Body of pancreas (tissue), 4 donors: ENCODE results near the gene COBL. TPM values are rescaled to one million over a fixed set of nuclear protein-coding genes. Genes with fewer than 3 reads are reported as not detected.

ENCODE experiments used
- ATAC-seq: fragments of 150-250 bp; one replicate; pipeline ENCODE4 v1.9.1; 2016
- DNase-seq, 4 donors: peaks; one replicate each; pipeline ENCODE4 v3.0.0-alpha.2; 2019
- H3K27ac ChIP-seq, 4 donors: fragments of 200-600 bp; sonication (generic); 1 replicate in 3 of 4; 2 replicates in 1 of 4; pipeline versions ENCODE4 v1.5.1 to v1.6.1; 2016 to 2019; ENCODE audit warnings: mild to moderate bottlenecking in 1 of 4, mixed read lengths in 1 of 4, moderate library complexity in 1 of 4
- H3K27me3 ChIP-seq, 2 donors: fragments of 200-600 bp; sonication (generic); one replicate each; pipeline ENCODE4 v1.6.0; 2016; ENCODE audit warnings: mild to moderate bottlenecking in 1 of 2
- H3K36me3 ChIP-seq, 2 donors: fragments of 200-600 bp; sonication (generic); replicated peaks in 1 of 2; 2 replicates each; pipeline ENCODE4 v1.5.1; 2016; ENCODE audit warnings: low read depth in 2 of 2; ENCODE audit not compliant: insufficient read depth in 1 of 2
- H3K4me1 ChIP-seq: fragments of 200-600 bp; sonication (generic); one replicate; pipeline ENCODE4 v1.6.0; 2016
- H3K4me3 ChIP-seq, 2 donors: fragments of 200-600 bp; sonication (generic); 1 replicate in 1 of 2; 2 replicates in 1 of 2; pipeline ENCODE4 v1.5.1; 2016 to 2019
- H3K9me3 ChIP-seq, 3 donors: fragments of 200-600 bp; sonication (generic); 1 replicate in 2 of 3; 2 replicates in 1 of 3; pipeline ENCODE4 v1.5.1; 2016
- CTCF ChIP-seq, 7 experiments: fragments of 450-650 bp in 4 of 7; fragments of 200-600 bp in 3 of 7; sonication (generic) in 3 of 7; IDR thresholded peaks; one replicate each; pipeline ENCODE4 v1.5.1; 2016 to 2019; ENCODE audit warnings: antibody characterized with exemption in 7 of 7
- POLR2A ChIP-seq, 3 donors: fragments of 450-650 bp; IDR thresholded peaks; one replicate each; pipeline ENCODE4 v1.6.1; 2016; ENCODE audit warnings: antibody characterized with exemption in 3 of 3, mild to moderate bottlenecking in 2 of 3
- whole genome bisulfite sequencing, 2 donors: methylation state at CpG; one replicate each; pipeline ENCODE4 v1.1.5; 2017; 5-methylcytosine and 5-hydroxymethylcytosine counted together
- intact Hi-C: fragments of 100-400 bp; cut with DNase I; formaldehyde crosslinking; loops from one replicate; pipeline ENCODE4 v1.15.1; 2023
- total RNA-seq, 2 donors: library from RNA; depleted of rRNA; stranded (reverse); fragments of >200 nt; gene quantifications; one replicate each; pipeline ENCODE4 v1.1.0, GENCODE V29; 2016

The COBL gene
- total RNA-seq, 2 donors from 2014 or later: 22.3 to 25.4 TPM

- Histone ChIP-seq H3K4me1 (no peaks in the 10 kb centered on the region), H3K36me3 (no peaks in the 10 kb centered on the region), H3K27ac (no peak overlapping the region), H3K9me3 (no peaks in the 10 kb centered on the region), H3K27me3 (no peaks in the 10 kb centered on the region), H3K4me3 (no peak overlapping the region)
- intact Hi-C loops: loop anchor here (5.0 to 10.0 kb wide), 2 partner anchors 205 to 957 kb away; no protein-coding TSS in a partner anchor
- DNase-seq: no peak
- ATAC-seq: no peak
- TF ChIP-seq CTCF (IDR thresholded peaks at IDR 0.05) (no peak), POLR2A (IDR thresholded peaks at IDR 0.05) (no peak)
- 82 to 85% methylated on average over 6 of the region's 6 CpGs for WGBS, 2 donors
These were observed 154.7 kb downstream of the COBL start for GRCh38 chr7:51161937-51162336.

DNA sequence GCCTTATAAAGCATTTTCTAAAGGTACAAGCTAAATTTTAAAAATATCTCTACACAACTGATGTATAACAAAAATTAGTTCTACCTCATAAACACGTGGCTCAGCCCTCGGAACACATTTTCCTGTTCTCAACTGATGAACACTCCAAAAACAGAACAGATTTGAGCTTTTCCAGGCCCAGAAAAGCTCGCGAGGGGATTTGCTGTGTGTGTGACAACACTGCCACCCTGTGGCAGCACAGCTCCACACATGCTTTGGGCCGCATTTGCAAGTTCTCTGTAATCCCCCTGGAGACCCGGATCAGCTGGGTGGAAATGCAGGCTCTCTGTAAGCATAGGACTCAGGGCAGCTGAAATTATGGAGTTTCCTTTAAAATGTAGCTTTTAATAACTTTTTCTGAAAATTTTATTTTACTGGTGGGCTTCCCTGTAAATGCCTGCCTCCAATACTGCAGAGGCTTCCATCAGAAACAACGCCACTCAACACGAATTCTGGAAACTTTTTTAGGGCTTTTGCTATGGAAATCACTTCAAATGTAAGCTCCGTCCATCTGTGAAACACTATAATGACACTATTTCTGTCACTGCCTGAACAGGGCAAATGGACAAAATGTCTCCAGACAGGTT, 155.5 kb downstream of the COBL start:
- TF ChIP-seq CTCF (IDR thresholded peaks at IDR 0.05): peak; percentile 86 to 96 (median 92)
- TF ChIP-seq POLR2A (IDR thresholded peaks at IDR 0.05): no peak
- intact Hi-C loops: loop anchor here (5.0 to 10.0 kb wide), 2 partner anchors 206 to 956 kb away; no protein-coding TSS in a partner anchor

GRCh38 chr7:51160411-51160810, 156.2 kb downstream of the COBL start:
- no peaks in the 10 kb centered on the region for H3K36me3 ChIP-seq
- H3K27ac ChIP-seq: no peak overlapping the region
- no peaks in the 10 kb centered on the region for H3K9me3 ChIP-seq
- H3K4me3 ChIP-seq: no peak overlapping the region
- no peaks in the 10 kb centered on the region for H3K27me3 ChIP-seq
- DNase-seq: no peak
- WGBS, 2 donors: 58 to 67% methylated on average over 6 of the region's 6 CpGs
- ATAC-seq: no peak
- TF ChIP-seq POLR2A (IDR thresholded peaks at IDR 0.05): no peak
- TF ChIP-seq CTCF (IDR thresholded peaks at IDR 0.05): no peak
- H3K4me1 ChIP-seq: no peaks in the 10 kb centered on the region
- intact Hi-C loops: loop anchor here (5.0 to 10.0 kb wide), 2 partner anchors 207 to 956 kb away; no protein-coding TSS in a partner anchor

More for the DNA sequence above, 155.5 kb downstream of the COBL start:
- Histone ChIP-seq H3K27me3 (no peaks in the 10 kb centered on the region), H3K9me3 (no peaks in the 10 kb centered on the region), H3K4me1 (no peaks in the 10 kb centered on the region), H3K36me3 (no peaks in the 10 kb centered on the region), H3K27ac (no peak overlapping the region), H3K4me3 (no peak overlapping the region)
- ATAC-seq (peak; percentile 76), DNase-seq (peak; percentile 69 to 76 (median 70))
- 19 to 21% methylated on average over 9 of the region's 9 CpGs for WGBS, 2 donors

GRCh38 chr7:51158742-51159445, 157.7 kb downstream of the COBL start:
- TF ChIP-seq CTCF (IDR thresholded peaks at IDR 0.05): no peak
- TF ChIP-seq POLR2A (IDR thresholded peaks at IDR 0.05): no peak
- Histone ChIP-seq H3K4me3 (no peak overlapping the region), H3K36me3 (no peaks in the 10 kb centered on the region), H3K27me3 (no peaks in the 10 kb centered on the region), H3K27ac (no peak overlapping the region), H3K9me3 (no peaks in the 10 kb centered on the region), H3K4me1 (no peaks in the 10 kb centered on the region)
- ATAC-seq (no peak), DNase-seq (no peak)
- WGBS, 2 donors: 89 to 90% methylated on average over 31 to 34 of the region's 36 CpGs
- intact Hi-C loops: loop anchor here (10.0 kb wide), 1 partner anchor 684 kb away; no protein-coding TSS in a partner anchor
